G401.6 (cell line): ENCODE measurements around the gene TAF11L5.
"Not testable (repeated sequence)": the region's sequence is repeated elsewhere in the genome, so short reads cannot be mapped to it uniquely, and the experiment has no call there.

Source experiments
- FAIRE-seq: peaks from 2 replicates; lab custom pipeline; 2012; peaks lifted over from hg19 to GRCh38; lab: Jason Lieb, UNC

The TAF11L5 gene

GRCh38 chr5:17524935-17525334, at the start of gene TAF11L5:
Gene TAF11L5, plus strand, starts transcription at chr5:17525235.
- FAIRE-seq: not testable (repeated sequence)

GRCh38 chr5:17477043-17477442, 48.0 kb upstream of the TAF11L5 start:
- no peak for FAIRE-seq

GRCh38 chr5:17477573-17478265, 47.3 kb upstream of the TAF11L5 start:
- FAIRE-seq: no peak

GRCh38 chr5:17481378-17481777, 43.7 kb upstream of the TAF11L5 start:
- no peak for FAIRE-seq

- FAIRE-seq: no peak
Measured at GRCh38 chr5:17482790-17483189, 42.2 kb upstream of the TAF11L5 start.

GRCh38 chr5:17486464-17487173, 38.4 kb upstream of the TAF11L5 start:
- FAIRE-seq: not testable (repeated sequence)

GRCh38 chr5:17487174-17487512, 37.9 kb upstream of the TAF11L5 start:
- no peak for FAIRE-seq

GRCh38 chr5:17491257-17491656, 33.8 kb upstream of the TAF11L5 start:
- FAIRE-seq: not testable (repeated sequence)

GRCh38 chr5:17492770-17493169, 32.3 kb upstream of the TAF11L5 start:
- FAIRE-seq: no peak

GRCh38 chr5:17497446-17497845, 27.6 kb upstream of the TAF11L5 start:
- FAIRE-seq: no peak

GRCh38 chr5:17497931-17498330, 27.1 kb upstream of the TAF11L5 start, which contains the start of gene TAF11L2:
Gene TAF11L2, plus strand, starts transcription at chr5:17498231.
- not testable (repeated sequence) for FAIRE-seq

- no peak for FAIRE-seq
Measured at GRCh38 chr5:17511775-17512325, 13.2 kb upstream of the TAF11L5 start.

- not testable (repeated sequence) for FAIRE-seq
Measured at GRCh38 chr5:17517526-17517925, 7.5 kb upstream of the TAF11L5 start.

- FAIRE-seq: not testable (repeated sequence)
Measured at GRCh38 chr5:17518067-17518466, 7.0 kb upstream of the TAF11L5 start, which contains the start of gene TAF11L3. Gene TAF11L3, plus strand, starts transcription at chr5:17518367.

- FAIRE-seq: not testable (repeated sequence)
Measured at GRCh38 chr5:17519508-17519907, 5.5 kb upstream of the TAF11L5 start.

GRCh38 chr5:17521501-17521900, 3.5 kb upstream of the TAF11L5 start, which contains the start of gene TAF11L4:
Gene TAF11L4, plus strand, starts transcription at chr5:17521801.
- not testable (repeated sequence) for FAIRE-seq

GRCh38 chr5:17526504-17526903, 1.5 kb downstream of the TAF11L5 start:
- not testable (repeated sequence) for FAIRE-seq

- not testable (repeated sequence) for FAIRE-seq
Measured at GRCh38 chr5:17528369-17528768, 3.3 kb downstream of the TAF11L5 start, which contains the start of gene TAF11L6. Gene TAF11L6, plus strand, starts transcription at chr5:17528669.
